Panc1 (cell line): ENCODE results near the gene ZKSCAN8. TPM values are rescaled to one million over a fixed set of nuclear protein-coding genes. Genes with fewer than 3 reads are reported as not detected.

Source experiments
- ATAC-seq: fragments of 200-7000 bp; cut with Tn5 transposase; 2 replicates; pipeline ENCODE4 v1.9.1; 2020; ENCODE audit warnings: mild to moderate bottlenecking, moderate library complexity
- BruUV-seq: library from RNA; stranded (reverse); fragments of 400-500 nt; replicated peaks from 2 replicates; lab custom pipeline; 2021; lab: Mats Ljungman, UMichigan
- CTCF ChIA-PET: fragments of 300-600 bp; sonication (Branson Sonifier 250); formaldehyde crosslinking; loops from one replicate; lab custom pipeline; 2022; ENCODE audit warnings: antibody characterized with exemption; lab: Charles Lee
- POLR2A ChIA-PET: fragments of 300-600 bp; sonication (Branson Sonifier 250); formaldehyde crosslinking; loops from one replicate; lab custom pipeline; 2022; ENCODE audit warnings: antibody characterized with exemption; lab: Charles Lee
- DNase-seq: peaks from one replicate; pipeline ENCODE4 v3.0.0-alpha.2; 2010; ENCODE audit warnings: low read depth, low spot score
- H3K27ac ChIP-seq: 2 replicates; pipeline ENCODE4 v1.5.1; 2011; ENCODE audit warnings: mild to moderate bottlenecking, low read length, inconsistent platforms
- H3K27me3 ChIP-seq: fragments of 200-500 bp; sonication (Bioruptor generic); 2 replicates; pipeline ENCODE4 v1.6.0; 2014; ENCODE audit warnings: low read length, inconsistent platforms; ENCODE audit not compliant: control insufficient read depth, insufficient read depth
- H3K36me3 ChIP-seq: fragments of 200-500 bp; sonication (Bioruptor generic); 2 replicates; pipeline ENCODE4 v1.5.1; 2014; ENCODE audit warnings: inconsistent platforms, mild to moderate bottlenecking, low read length, moderate library complexity; ENCODE audit not compliant: control insufficient read depth, insufficient read depth
- H3K4me1 ChIP-seq: 2 replicates; pipeline ENCODE4 v1.5.1; 2011; ENCODE audit warnings: inconsistent platforms, mild to moderate bottlenecking, low read length, moderate library complexity; ENCODE audit not compliant: control insufficient read depth, insufficient read depth
- H3K4me3 ChIP-seq, 2 experiments: 2 replicates each; pipeline ENCODE4 v1.5.1; 2011 to 2012; ENCODE audit warnings: low read depth in 2 of 2, low read length in 2 of 2, mild to moderate bottlenecking in 2 of 2, inconsistent platforms in 1 of 2, moderate library complexity in 1 of 2
- H3K9me3 ChIP-seq: fragments of 200-500 bp; sonication (Bioruptor generic); 2 replicates; pipeline ENCODE4 v1.5.1; 2014; ENCODE audit warnings: low read depth, mild to moderate bottlenecking, inconsistent platforms, low read length, moderate library complexity; ENCODE audit not compliant: control insufficient read depth, insufficient read depth
- CTCF ChIP-seq: fragments of 450-650 bp; IDR thresholded peaks from 2 replicates; pipeline ENCODE4 v1.5.1; 2017; ENCODE audit warnings: mild to moderate bottlenecking
- POLR2AphosphoS5 ChIP-seq: IDR thresholded peaks from 2 replicates; pipeline ENCODE4 v1.6.1; 2012; ENCODE audit warnings: mild to moderate bottlenecking, low read depth, low read length, moderate library complexity
- SIN3A ChIP-seq: IDR thresholded peaks from 2 replicates; pipeline ENCODE4 v1.6.1; 2012; ENCODE audit warnings: low read depth, mild to moderate bottlenecking, low read length, moderate library complexity, borderline replicate concordance; ENCODE audit not compliant: insufficient read depth
- TCF7L2 ChIP-seq: IDR thresholded peaks from 2 replicates; pipeline ENCODE4 v1.6.1; 2011; ENCODE audit warnings: mild to moderate bottlenecking, low read depth, low read length, inconsistent platforms
- in situ Hi-C: cut with HindIII; loops from 2 replicates; pipeline ENCODE4 v1.10.0; 2016; ENCODE audit warnings: low sequenced_read_pairs, low pct_unique_long_range_greater_than_20kb
- intact Hi-C: fragments of 100-400 bp; cut with micrococcal nuclease; formaldehyde crosslinking; loops from one replicate; pipeline ENCODE4 v1.10.0; 2022; ENCODE audit not compliant: unreplicated experiment
- total RNA-seq: library from RNA; stranded (reverse); gene quantifications from one replicate; pipeline ENCODE4 v1.2.1, GENCODE V29; 2021; ENCODE audit not compliant: unreplicated experiment
- TF ChIP-seq, protein P1 (sequence below), 2 experiments: IDR thresholded peaks; 2 replicates each; pipeline ENCODE4 v1.6.1; 2011 to 2012; ENCODE audit warnings: low read depth in 2 of 2, control low read depth in 1 of 2, low read length in 1 of 2, mild to moderate bottlenecking in 1 of 2, moderate library complexity in 1 of 2; ENCODE audit not compliant: insufficient read depth in 1 of 2

The ZKSCAN8 gene
- total RNA-seq, 1 experiment from 2014 or later, result 18.4 TPM

DNA sequence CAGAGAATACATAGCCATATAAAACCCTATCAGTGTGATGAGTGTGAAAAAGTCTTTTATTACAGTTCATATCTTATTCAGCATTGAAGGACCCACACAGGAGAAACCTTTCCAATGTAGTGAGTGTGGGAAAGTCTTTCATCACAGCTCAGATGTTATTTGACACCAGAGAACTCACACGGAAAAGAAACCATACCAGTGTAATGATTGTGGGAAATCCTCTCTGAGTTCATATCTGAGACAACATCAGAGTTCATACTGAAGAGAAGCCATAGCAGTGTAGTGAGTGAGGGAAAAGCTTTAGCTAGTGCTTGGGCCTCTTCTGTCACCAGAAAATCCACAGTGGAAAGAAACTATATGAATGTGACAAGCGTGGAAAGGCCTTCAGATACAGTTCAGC is 25.9 kb upstream of the ZKSCAN8 start:
- intact Hi-C loops, result no loop called here
- Histone ChIP-seq H3K4me3 (no peak overlapping the region), H3K9me3 (no peaks in the 10 kb centered on the region), H3K36me3 (peaks cover 10% of the 10 kb centered on the region; the same call in 1 of the 2 replicates), H3K27ac (no peak overlapping the region), H3K4me1 (no peaks in the 10 kb centered on the region), H3K27me3 (no peaks in the 10 kb centered on the region)
- ChIA-PET POLR2A (interaction anchor here (0.5 kb wide), 1 partner anchor 218 kb away, joined by 3 read pairs; no protein-coding TSS in a partner anchor), CTCF (no interaction called here)
- BruUV-seq, result no TSS peak
- in situ Hi-C loops, result no loop called here
- no peak for ATAC-seq
- no peak for TF ChIP-seq SIN3A
- TF ChIP-seq, protein P1, sequence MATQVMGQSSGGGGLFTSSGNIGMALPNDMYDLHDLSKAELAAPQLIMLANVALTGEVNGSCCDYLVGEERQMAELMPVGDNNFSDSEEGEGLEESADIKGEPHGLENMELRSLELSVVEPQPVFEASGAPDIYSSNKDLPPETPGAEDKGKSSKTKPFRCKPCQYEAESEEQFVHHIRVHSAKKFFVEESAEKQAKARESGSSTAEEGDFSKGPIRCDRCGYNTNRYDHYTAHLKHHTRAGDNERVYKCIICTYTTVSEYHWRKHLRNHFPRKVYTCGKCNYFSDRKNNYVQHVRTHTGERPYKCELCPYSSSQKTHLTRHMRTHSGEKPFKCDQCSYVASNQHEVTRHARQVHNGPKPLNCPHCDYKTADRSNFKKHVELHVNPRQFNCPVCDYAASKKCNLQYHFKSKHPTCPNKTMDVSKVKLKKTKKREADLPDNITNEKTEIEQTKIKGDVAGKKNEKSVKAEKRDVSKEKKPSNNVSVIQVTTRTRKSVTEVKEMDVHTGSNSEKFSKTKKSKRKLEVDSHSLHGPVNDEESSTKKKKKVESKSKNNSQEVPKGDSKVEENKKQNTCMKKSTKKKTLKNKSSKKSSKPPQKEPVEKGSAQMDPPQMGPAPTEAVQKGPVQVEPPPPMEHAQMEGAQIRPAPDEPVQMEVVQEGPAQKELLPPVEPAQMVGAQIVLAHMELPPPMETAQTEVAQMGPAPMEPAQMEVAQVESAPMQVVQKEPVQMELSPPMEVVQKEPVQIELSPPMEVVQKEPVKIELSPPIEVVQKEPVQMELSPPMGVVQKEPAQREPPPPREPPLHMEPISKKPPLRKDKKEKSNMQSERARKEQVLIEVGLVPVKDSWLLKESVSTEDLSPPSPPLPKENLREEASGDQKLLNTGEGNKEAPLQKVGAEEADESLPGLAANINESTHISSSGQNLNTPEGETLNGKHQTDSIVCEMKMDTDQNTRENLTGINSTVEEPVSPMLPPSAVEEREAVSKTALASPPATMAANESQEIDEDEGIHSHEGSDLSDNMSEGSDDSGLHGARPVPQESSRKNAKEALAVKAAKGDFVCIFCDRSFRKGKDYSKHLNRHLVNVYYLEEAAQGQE (IDR thresholded peaks at IDR 0.05; ENCODE audit: insufficient read depth in 1 of 2, low read depth in 2 of 2, low read length in 1 of 2), result no peak
- TF ChIP-seq POLR2AphosphoS5, result no peak
- TF ChIP-seq CTCF, result no peak
- no peak for TF ChIP-seq TCF7L2
- no peak for DNase-seq

GRCh38 chr6:28117386-28118050 is 24.2 kb upstream of the ZKSCAN8 start:
- Histone ChIP-seq H3K4me3 (no peak overlapping the region), H3K27ac (no peak overlapping the region), H3K9me3 (no peaks in the 10 kb centered on the region), H3K27me3 (no peaks in the 10 kb centered on the region), H3K36me3 (peaks cover 19% of the 10 kb centered on the region; the same call in 1 of the 2 replicates), H3K4me1 (no peaks in the 10 kb centered on the region)
- ChIA-PET POLR2A (no interaction called here), CTCF (no interaction called here)
- no TSS peak for BruUV-seq
- DNase-seq (no peak), ATAC-seq (no peak)
- in situ Hi-C loops (no loop called here), intact Hi-C loops (no loop called here)
- no peak for TF ChIP-seq SIN3A
- TF ChIP-seq TCF7L2, result no peak
- no peak for TF ChIP-seq POLR2AphosphoS5
- no peak; the same call in 1 of the 2 replicates for TF ChIP-seq CTCF
- TF ChIP-seq, protein P1 (IDR thresholded peaks at IDR 0.05; ENCODE audit: insufficient read depth in 1 of 2, low read depth in 2 of 2, low read length in 1 of 2), result no peak
